Panc1 (cell line): Measurements from ENCODE around the gene NCKAP1. TPM values are rescaled to one million over a fixed set of nuclear protein-coding genes. Genes with fewer than 3 reads are reported as not detected.
A peak's percentile ranks its signal among the peaks of the same experiment; 100 is the strongest.

Source experiments
- ATAC-seq: fragments of 200-7000 bp; cut with Tn5 transposase; 2 replicates; pipeline ENCODE4 v1.9.1; 2020; ENCODE audit warnings: mild to moderate bottlenecking, moderate library complexity
- BruUV-seq: library from RNA; stranded (reverse); fragments of 400-500 nt; replicated peaks from 2 replicates; lab custom pipeline; 2021; lab: Mats Ljungman, UMichigan
- CTCF ChIA-PET: fragments of 300-600 bp; sonication (Branson Sonifier 250); formaldehyde crosslinking; loops from one replicate; lab custom pipeline; 2022; ENCODE audit warnings: antibody characterized with exemption; lab: Charles Lee
- POLR2A ChIA-PET: fragments of 300-600 bp; sonication (Branson Sonifier 250); formaldehyde crosslinking; loops from one replicate; lab custom pipeline; 2022; ENCODE audit warnings: antibody characterized with exemption; lab: Charles Lee
- DNase-seq: peaks from one replicate; pipeline ENCODE4 v3.0.0-alpha.2; 2010; ENCODE audit warnings: low read depth, low spot score
- H3K27ac ChIP-seq: 2 replicates; pipeline ENCODE4 v1.5.1; 2011; ENCODE audit warnings: mild to moderate bottlenecking, low read length, inconsistent platforms
- H3K27me3 ChIP-seq: fragments of 200-500 bp; sonication (Bioruptor generic); 2 replicates; pipeline ENCODE4 v1.6.0; 2014; ENCODE audit warnings: low read length, inconsistent platforms; ENCODE audit not compliant: control insufficient read depth, insufficient read depth
- H3K36me3 ChIP-seq: fragments of 200-500 bp; sonication (Bioruptor generic); 2 replicates; pipeline ENCODE4 v1.5.1; 2014; ENCODE audit warnings: inconsistent platforms, mild to moderate bottlenecking, low read length, moderate library complexity; ENCODE audit not compliant: control insufficient read depth, insufficient read depth
- H3K4me1 ChIP-seq: 2 replicates; pipeline ENCODE4 v1.5.1; 2011; ENCODE audit warnings: inconsistent platforms, mild to moderate bottlenecking, low read length, moderate library complexity; ENCODE audit not compliant: control insufficient read depth, insufficient read depth
- H3K4me3 ChIP-seq, 2 experiments: 2 replicates each; pipeline ENCODE4 v1.5.1; 2011 to 2012; ENCODE audit warnings: low read depth in 2 of 2, low read length in 2 of 2, mild to moderate bottlenecking in 2 of 2, inconsistent platforms in 1 of 2, moderate library complexity in 1 of 2
- H3K9me3 ChIP-seq: fragments of 200-500 bp; sonication (Bioruptor generic); 2 replicates; pipeline ENCODE4 v1.5.1; 2014; ENCODE audit warnings: low read depth, mild to moderate bottlenecking, inconsistent platforms, low read length, moderate library complexity; ENCODE audit not compliant: control insufficient read depth, insufficient read depth
- POLR2AphosphoS5 ChIP-seq: IDR thresholded peaks from 2 replicates; pipeline ENCODE4 v1.6.1; 2012; ENCODE audit warnings: mild to moderate bottlenecking, low read depth, low read length, moderate library complexity
- SIN3A ChIP-seq: IDR thresholded peaks from 2 replicates; pipeline ENCODE4 v1.6.1; 2012; ENCODE audit warnings: low read depth, mild to moderate bottlenecking, low read length, moderate library complexity, borderline replicate concordance; ENCODE audit not compliant: insufficient read depth
- TCF7L2 ChIP-seq: IDR thresholded peaks from 2 replicates; pipeline ENCODE4 v1.6.1; 2011; ENCODE audit warnings: mild to moderate bottlenecking, low read depth, low read length, inconsistent platforms
- in situ Hi-C: cut with HindIII; loops from 2 replicates; pipeline ENCODE4 v1.10.0; 2016; ENCODE audit warnings: low sequenced_read_pairs, low pct_unique_long_range_greater_than_20kb
- intact Hi-C: fragments of 100-400 bp; cut with micrococcal nuclease; formaldehyde crosslinking; loops from one replicate; pipeline ENCODE4 v1.10.0; 2022; ENCODE audit not compliant: unreplicated experiment
- total RNA-seq: library from RNA; stranded (reverse); gene quantifications from one replicate; pipeline ENCODE4 v1.2.1, GENCODE V29; 2021; ENCODE audit not compliant: unreplicated experiment
- TF ChIP-seq, protein P1 (sequence below), 2 experiments: IDR thresholded peaks; 2 replicates each; pipeline ENCODE4 v1.6.1; 2011 to 2012; ENCODE audit warnings: low read depth in 2 of 2, control low read depth in 1 of 2, low read length in 1 of 2, mild to moderate bottlenecking in 1 of 2, moderate library complexity in 1 of 2; ENCODE audit not compliant: insufficient read depth in 1 of 2
- TF ChIP-seq, protein P2 (sequence below): fragments of 450-650 bp; IDR thresholded peaks from 2 replicates; pipeline ENCODE4 v1.5.1; 2017; ENCODE audit warnings: mild to moderate bottlenecking

Gene NCKAP1
- total RNA-seq, 1 experiment from 2014 or later: 174 TPM

GRCh38 chr2:182973441-182974352 is 64.6 kb downstream of the NCKAP1 start:
- ATAC-seq (no peak), DNase-seq (no peak)
- in situ Hi-C loops (no loop called here), intact Hi-C loops (no loop called here)
- Histone ChIP-seq H3K27me3 (no peaks in the 10 kb centered on the region), H3K27ac (no peak overlapping the region), H3K36me3 (peaks cover 27% of the 10 kb centered on the region), H3K9me3 (no peaks in the 10 kb centered on the region), H3K4me1 (no peaks in the 10 kb centered on the region), H3K4me3 (no peak overlapping the region)
- no peak for TF ChIP-seq TCF7L2
- POLR2A ChIA-PET: interaction anchor here (0.7 kb wide), 1 partner anchor 7 kb away, joined by 7 read pairs; no protein-coding TSS in a partner anchor
- BruUV-seq: TSS peak; percentile 30
- CTCF ChIA-PET: no interaction called here

DNA sequence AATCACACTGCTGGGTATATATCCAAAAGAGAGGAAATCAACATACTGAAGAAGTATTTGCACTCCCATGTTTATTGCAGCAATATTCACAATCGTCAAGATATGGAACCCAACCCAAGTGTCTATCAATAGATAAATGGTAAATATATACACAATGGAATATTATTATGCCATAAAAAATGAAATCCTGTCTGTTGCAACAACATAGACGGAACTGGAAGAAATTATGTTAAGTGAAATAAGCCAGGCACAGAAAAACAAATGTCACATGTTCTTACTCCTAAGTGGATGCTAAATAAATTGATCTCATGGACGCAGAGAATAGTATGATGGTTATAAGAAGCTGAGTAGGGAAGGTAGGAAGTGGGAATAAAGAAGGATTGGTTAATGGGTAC is 65.7 kb downstream of the NCKAP1 start:
- TF ChIP-seq, protein P1, sequence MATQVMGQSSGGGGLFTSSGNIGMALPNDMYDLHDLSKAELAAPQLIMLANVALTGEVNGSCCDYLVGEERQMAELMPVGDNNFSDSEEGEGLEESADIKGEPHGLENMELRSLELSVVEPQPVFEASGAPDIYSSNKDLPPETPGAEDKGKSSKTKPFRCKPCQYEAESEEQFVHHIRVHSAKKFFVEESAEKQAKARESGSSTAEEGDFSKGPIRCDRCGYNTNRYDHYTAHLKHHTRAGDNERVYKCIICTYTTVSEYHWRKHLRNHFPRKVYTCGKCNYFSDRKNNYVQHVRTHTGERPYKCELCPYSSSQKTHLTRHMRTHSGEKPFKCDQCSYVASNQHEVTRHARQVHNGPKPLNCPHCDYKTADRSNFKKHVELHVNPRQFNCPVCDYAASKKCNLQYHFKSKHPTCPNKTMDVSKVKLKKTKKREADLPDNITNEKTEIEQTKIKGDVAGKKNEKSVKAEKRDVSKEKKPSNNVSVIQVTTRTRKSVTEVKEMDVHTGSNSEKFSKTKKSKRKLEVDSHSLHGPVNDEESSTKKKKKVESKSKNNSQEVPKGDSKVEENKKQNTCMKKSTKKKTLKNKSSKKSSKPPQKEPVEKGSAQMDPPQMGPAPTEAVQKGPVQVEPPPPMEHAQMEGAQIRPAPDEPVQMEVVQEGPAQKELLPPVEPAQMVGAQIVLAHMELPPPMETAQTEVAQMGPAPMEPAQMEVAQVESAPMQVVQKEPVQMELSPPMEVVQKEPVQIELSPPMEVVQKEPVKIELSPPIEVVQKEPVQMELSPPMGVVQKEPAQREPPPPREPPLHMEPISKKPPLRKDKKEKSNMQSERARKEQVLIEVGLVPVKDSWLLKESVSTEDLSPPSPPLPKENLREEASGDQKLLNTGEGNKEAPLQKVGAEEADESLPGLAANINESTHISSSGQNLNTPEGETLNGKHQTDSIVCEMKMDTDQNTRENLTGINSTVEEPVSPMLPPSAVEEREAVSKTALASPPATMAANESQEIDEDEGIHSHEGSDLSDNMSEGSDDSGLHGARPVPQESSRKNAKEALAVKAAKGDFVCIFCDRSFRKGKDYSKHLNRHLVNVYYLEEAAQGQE (IDR thresholded peaks at IDR 0.05; ENCODE audit: insufficient read depth in 1 of 2, low read depth in 2 of 2, low read length in 1 of 2): no peak
- TF ChIP-seq TCF7L2 (no peak), POLR2AphosphoS5 (no peak), SIN3A (no peak)
- TF ChIP-seq, protein P2, sequence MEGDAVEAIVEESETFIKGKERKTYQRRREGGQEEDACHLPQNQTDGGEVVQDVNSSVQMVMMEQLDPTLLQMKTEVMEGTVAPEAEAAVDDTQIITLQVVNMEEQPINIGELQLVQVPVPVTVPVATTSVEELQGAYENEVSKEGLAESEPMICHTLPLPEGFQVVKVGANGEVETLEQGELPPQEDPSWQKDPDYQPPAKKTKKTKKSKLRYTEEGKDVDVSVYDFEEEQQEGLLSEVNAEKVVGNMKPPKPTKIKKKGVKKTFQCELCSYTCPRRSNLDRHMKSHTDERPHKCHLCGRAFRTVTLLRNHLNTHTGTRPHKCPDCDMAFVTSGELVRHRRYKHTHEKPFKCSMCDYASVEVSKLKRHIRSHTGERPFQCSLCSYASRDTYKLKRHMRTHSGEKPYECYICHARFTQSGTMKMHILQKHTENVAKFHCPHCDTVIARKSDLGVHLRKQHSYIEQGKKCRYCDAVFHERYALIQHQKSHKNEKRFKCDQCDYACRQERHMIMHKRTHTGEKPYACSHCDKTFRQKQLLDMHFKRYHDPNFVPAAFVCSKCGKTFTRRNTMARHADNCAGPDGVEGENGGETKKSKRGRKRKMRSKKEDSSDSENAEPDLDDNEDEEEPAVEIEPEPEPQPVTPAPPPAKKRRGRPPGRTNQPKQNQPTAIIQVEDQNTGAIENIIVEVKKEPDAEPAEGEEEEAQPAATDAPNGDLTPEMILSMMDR: no peak
- intact Hi-C loops (no loop called here), in situ Hi-C loops (no loop called here)
- Histone ChIP-seq H3K36me3 (peaks cover 16% of the 10 kb centered on the region; the same call in 1 of the 2 replicates), H3K4me1 (no peaks in the 10 kb centered on the region), H3K27me3 (no peaks in the 10 kb centered on the region), H3K9me3 (no peaks in the 10 kb centered on the region), H3K27ac (no peak overlapping the region), H3K4me3 (no peak overlapping the region)
- no peak for DNase-seq
- ChIA-PET POLR2A (interaction anchor here (0.6 kb wide), 1 partner anchor 19 kb away, joined by 4 read pairs; no protein-coding TSS in a partner anchor), CTCF (no interaction called here)
- BruUV-seq: no TSS peak
- no peak for ATAC-seq
